ENCODE data around the gene DUSP16.
"Not testable (repeated sequence)": the region's sequence is repeated elsewhere in the genome, so short reads cannot be mapped to it uniquely, and the experiment has no call there.

DUSP16 gene, protein sequence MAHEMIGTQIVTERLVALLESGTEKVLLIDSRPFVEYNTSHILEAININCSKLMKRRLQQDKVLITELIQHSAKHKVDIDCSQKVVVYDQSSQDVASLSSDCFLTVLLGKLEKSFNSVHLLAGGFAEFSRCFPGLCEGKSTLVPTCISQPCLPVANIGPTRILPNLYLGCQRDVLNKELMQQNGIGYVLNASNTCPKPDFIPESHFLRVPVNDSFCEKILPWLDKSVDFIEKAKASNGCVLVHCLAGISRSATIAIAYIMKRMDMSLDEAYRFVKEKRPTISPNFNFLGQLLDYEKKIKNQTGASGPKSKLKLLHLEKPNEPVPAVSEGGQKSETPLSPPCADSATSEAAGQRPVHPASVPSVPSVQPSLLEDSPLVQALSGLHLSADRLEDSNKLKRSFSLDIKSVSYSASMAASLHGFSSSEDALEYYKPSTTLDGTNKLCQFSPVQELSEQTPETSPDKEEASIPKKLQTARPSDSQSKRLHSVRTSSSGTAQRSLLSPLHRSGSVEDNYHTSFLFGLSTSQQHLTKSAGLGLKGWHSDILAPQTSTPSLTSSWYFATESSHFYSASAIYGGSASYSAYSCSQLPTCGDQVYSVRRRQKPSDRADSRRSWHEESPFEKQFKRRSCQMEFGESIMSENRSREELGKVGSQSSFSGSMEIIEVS

DNA sequence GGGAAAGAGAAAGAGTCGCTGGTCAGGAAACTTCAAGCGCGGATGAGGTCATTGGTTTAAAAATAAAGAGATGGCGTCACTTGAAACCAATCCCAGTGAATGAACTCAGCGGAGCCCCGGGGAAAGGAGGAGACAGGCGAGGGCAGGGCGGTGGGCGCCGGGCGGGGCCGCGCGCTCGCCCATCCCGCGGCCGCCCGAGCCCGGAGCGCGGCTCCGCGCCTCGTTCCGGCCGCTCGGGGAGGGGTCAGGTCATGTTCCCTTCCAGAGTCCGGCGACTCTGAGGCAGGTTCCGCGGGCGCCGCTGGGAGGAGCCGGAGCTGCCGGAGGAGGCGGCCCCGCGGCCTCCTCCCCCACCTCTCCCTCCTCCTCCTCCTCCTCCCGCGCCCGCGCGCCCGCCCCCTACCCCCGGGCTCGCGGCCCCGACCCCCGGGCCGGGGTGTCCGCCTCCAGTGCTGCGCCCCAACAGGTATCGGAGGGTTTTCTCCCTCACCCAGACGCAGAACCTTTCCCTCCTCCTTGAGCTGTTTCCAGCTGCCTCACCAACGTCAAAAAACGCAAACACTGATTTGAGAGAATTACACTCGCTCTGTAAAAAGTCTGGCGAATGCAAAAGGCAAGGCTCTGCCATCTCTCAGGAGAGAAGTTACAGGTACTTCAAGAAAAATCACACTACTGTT, at the start of gene DUSP16:
Gene DUSP16, minus strand, starts transcription at position 279 of the 677 bp plus-strand sequence. CDS start 41,765 bp downstream, outside the sequence.
- DNase-seq: peak; percentile 54 to 55

GRCh38 chr12:12612358-12612757, 49.7 kb upstream of the DUSP16 start:
- DNase-seq: no peak

- peak; percentile 86 to 95 for DNase-seq
These were observed 49.0 kb upstream of the DUSP16 start, which contains the start of gene CREBL2 for GRCh38 chr12:12611512-12612306. Gene CREBL2, plus strand, starts transcription at chr12:12611876. Its CDS starts 297 bp downstream, at chr12:12612173.

DNA sequence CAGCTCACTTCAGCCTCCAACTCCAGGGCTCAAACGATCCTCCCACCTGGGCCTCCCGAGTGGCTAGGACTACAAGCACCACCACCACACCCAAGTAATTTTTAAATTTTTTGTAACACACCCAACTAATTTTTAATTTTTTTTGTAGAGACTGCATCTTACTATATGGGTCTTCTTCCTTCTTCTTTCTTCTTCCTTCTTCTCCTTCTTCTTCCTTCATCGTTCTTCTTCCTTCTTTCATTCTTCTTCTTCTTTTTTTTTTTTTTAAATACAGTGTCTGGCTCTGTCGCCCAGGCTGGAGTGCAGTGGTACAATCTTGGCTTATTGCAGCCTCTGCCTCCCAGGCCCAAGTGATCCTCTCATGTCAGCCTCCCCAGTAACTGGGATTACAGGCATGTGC, 48.0 kb upstream of the DUSP16 start:
- DNase-seq: no peak

GRCh38 chr12:12609692-12610091, 47.0 kb upstream of the DUSP16 start:
- DNase-seq: no peak

GRCh38 chr12:12608557-12608957, 45.9 kb upstream of the DUSP16 start:
- DNase-seq: no peak

DNA sequence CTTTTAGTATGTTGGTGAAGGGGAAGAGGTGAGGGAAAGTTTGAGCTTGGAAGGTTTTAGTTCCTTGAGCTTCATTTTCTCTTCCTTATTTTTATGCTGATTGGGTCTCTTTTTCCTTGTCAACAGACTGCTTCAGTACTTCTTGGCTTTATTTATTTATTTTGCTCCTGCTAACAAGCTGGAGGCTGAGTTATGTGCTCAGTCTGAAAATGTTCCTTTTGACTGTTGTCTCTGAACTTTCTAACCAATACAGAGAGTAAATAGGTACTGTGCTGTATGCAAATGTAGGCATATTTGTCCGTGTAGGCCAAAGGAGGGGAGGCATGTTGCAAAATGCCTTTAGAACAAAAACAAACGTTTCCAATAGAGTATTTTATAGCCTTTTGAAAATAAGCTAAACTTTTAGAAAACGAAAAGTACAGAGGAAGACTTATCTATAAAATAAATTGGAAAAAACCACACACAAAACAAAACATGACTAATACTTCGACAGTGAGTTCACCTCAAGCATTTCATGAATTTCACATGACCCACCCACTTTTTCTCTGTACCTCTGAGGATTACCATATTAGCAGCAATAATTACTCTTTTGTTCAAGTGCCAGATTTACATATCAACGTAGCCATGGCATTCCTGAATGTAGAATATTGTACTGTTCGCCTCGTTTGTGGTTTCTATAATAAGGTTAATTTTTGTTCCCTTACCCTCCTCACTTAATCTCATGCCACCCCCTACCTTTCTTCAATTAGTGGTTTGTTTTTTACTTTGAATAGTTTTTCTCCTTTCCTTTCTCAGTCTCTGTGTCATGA, 44.3 kb upstream of the DUSP16 start:
- no peak for DNase-seq

DNA sequence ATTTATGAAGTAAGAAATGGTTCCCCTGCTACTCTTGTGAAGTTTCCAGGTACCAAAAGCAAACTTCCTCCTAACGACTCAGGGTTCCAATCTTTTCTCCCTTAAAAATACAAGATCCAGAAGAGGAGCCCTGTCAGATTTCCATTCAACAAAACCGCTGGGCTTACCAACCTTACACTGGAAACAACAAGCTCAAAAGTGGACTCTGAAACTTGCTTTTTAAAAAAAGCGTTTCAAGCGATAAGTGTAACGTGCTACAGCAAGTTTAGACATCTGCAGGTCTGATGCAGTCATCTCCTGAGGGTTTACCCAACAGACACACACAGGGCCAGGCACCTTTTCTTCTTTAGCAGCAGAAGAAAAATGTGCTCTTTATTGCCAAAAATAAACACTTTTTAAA, 42.1 kb upstream of the DUSP16 start:
- no peak for DNase-seq

DNA sequence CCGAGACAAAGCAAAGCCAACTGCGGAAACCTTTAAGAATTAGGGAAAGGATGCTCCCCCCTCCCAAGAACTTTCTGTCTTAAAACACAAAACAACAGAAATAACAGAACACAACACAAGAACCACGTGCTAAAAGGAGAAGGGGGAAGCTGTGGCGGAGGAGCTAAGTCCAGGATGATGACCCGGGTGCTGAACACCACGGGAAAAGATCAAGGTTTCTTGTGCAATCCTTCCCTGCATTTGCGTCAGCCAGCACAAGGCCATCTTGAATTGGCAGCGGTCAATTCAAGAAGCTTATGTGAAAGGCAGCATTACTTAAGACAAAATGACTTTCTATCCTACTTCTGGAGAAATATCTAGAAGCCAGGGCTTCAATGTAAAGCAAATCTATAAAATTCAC, 38.0 kb upstream of the DUSP16 start:
- DNase-seq: no peak

GRCh38 chr12:12599750-12600643, 37.3 kb upstream of the DUSP16 start:
- DNase-seq: no peak

DNA sequence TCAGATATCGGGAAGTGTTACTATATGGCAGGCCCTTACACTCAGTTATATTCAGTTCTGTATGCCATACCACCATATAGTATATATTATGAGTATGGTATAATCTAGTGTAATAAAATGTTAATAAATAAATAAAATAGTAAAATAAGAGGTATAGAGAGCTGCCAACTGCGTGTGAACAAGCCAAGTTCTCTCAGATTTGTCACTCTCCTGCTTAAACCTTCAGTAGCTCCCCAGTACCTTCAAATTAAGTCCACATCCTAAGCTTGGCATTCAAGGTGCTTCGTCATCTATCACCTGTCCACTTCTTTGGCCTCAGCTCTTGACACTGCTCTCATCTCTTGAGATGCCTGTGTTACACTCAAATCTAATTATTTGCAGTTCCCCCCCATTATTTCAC, 36.2 kb upstream of the DUSP16 start:
- no peak for DNase-seq

DNA sequence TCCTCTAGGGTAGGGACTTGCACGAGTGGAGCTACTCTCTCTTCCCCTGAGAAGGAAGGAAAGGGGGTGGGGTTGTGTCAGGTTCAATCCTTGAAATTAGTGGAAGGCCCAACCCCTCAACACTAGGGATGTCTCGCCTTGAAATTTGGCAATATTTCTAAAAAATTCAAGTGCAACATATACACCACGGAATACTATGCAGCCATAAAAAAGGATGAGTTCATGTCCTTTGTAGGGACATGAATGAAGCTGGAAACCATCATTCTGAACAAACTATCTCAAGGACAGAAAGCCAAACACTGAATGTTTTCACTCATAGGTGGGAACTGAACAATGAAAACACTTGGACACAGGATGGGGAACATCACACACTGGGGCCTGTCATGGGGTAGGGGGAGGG, 33.9 kb upstream of the DUSP16 start:
- DNase-seq: not testable (repeated sequence)

- not testable (repeated sequence) for DNase-seq
These were observed 33.3 kb upstream of the DUSP16 start for GRCh38 chr12:12595929-12596328.

DNA sequence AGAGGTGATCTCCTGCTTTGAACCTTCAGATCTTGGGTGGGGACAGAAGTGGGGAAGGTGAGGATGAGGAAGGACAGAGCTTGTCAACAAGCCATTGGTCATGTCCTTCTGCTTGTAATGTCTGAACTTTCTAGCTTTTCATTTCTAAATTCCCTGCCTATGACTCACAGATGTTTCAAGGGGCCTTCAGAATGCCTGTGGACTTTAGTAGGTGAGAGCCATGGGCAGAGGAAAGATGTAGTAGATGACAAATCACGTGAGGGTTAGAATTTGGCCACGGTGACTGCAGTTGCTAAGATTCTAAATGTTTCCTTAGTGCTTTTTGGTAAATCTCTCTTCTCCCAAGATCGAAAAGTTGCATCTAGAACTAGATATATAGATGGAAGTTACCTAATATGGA, 30.3 kb upstream of the DUSP16 start:
- DNase-seq: no peak

GRCh38 chr12:12590961-12591360, 28.3 kb upstream of the DUSP16 start:
- no peak for DNase-seq

DNA sequence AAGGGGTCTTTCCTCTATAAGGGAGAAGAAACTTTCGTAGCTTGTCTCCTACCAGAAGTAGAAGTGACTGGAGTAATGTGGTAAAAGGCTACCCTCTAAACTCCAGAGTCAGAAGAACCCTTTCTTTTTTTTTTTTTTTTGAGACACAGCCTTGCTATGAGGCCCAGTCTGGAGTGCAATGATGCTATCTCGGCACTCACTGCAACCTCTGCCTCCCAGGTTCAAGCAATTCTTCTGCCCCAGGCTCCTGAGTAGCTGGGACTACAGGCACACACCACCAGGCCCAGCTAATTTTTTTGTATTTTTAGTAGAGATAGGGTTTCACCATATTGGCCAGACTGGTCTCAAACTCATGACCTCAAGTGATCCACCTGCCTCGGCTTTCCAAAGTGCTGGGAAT, 25.8 kb upstream of the DUSP16 start:
- DNase-seq: not testable (repeated sequence)

DNA sequence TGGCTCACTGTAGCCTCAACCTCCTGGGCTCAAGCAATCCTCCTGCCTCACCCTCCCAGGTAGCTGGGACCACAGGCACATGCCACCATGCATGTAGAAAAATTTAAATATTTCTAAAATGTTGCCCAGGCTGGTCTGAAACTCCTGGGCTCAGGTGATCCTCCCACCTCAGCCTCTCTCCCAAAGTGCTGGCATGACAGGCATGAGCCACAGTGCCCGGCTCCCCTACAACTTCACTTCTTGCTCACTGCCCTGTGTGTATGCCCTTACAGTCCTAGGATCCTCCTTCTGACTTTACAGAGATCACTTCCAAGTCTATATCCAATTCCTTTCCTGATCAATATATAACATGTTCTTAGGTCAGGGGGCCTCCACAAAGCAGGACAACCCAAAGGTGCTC, 25.2 kb upstream of the DUSP16 start:
- DNase-seq: no peak

- no peak for DNase-seq
These were observed 24.4 kb upstream of the DUSP16 start for GRCh38 chr12:12586879-12587675.

GRCh38 chr12:12585115-12585863, 22.6 kb upstream of the DUSP16 start:
- no peak for DNase-seq
